CD4-positive, alpha-beta T cell treated with Interferon alpha-2 for 1 hour (primary cell): ENCODE data around the gene LDHAL6A.
"Not testable (repeated sequence)": the region's sequence is repeated elsewhere in the genome, so short reads cannot be mapped to it uniquely, and the experiment has no call there.

Source experiments
- DNase-seq, 2 donors: peaks; one replicate each; pipeline ENCODE4 v3.0.0-alpha.2; 2020 to 2022

LDHAL6A gene

GRCh38 chr11:18455686-18456372 is at the start of gene LDHAL6A:
LDHAL6A (plus strand) TSS chr11:18455856; CDS start chr11:18456681, 825 bp downstream.
- DNase-seq: peak in 1 of 2 donors; percentile 37

GRCh38 chr11:18407400-18407799 is 48.3 kb upstream of the LDHAL6A start:
- not testable (repeated sequence) for DNase-seq

- DNase-seq: no peak
These were observed 46.9 kb upstream of the LDHAL6A start for GRCh38 chr11:18408558-18409291.

GRCh38 chr11:18416459-18416858 is 39.2 kb upstream of the LDHAL6A start:
- no peak for DNase-seq

- DNase-seq: no peak
These were observed 36.6 kb upstream of the LDHAL6A start for GRCh38 chr11:18419040-18419439.

GRCh38 chr11:18420067-18420466 is 35.6 kb upstream of the LDHAL6A start:
- DNase-seq: no peak

GRCh38 chr11:18427240-18427639 is 28.4 kb upstream of the LDHAL6A start:
- DNase-seq: no peak

GRCh38 chr11:18429332-18429731 is 26.3 kb upstream of the LDHAL6A start:
- DNase-seq: no peak

- no peak for DNase-seq
These were observed 17.0 kb upstream of the LDHAL6A start for GRCh38 chr11:18438691-18439090.

- no peak for DNase-seq
These were observed 6.4 kb upstream of the LDHAL6A start for GRCh38 chr11:18449251-18449650.

- DNase-seq: no peak
These were observed 2.7 kb upstream of the LDHAL6A start for GRCh38 chr11:18452927-18453326.

- no peak for DNase-seq
These were observed 1.8 kb downstream of the LDHAL6A start for GRCh38 chr11:18457450-18457849.

GRCh38 chr11:18459634-18460033 is 4.0 kb downstream of the LDHAL6A start:
- no peak for DNase-seq

GRCh38 chr11:18461909-18462308 is 6.3 kb downstream of the LDHAL6A start:
- DNase-seq: no peak

GRCh38 chr11:18463439-18463838 is 7.8 kb downstream of the LDHAL6A start:
- DNase-seq: no peak

GRCh38 chr11:18466402-18466801 is 10.7 kb downstream of the LDHAL6A start:
- no peak for DNase-seq

- DNase-seq: no peak
These were observed 12.4 kb downstream of the LDHAL6A start for GRCh38 chr11:18468059-18468458.

- no peak for DNase-seq
These were observed 13.3 kb downstream of the LDHAL6A start for GRCh38 chr11:18468961-18469360.

- DNase-seq: no peak
These were observed 16.3 kb downstream of the LDHAL6A start for GRCh38 chr11:18471995-18472394.

GRCh38 chr11:18472587-18472986 is 16.9 kb downstream of the LDHAL6A start:
- DNase-seq: no peak

GRCh38 chr11:18479063-18479462 is 23.4 kb downstream of the LDHAL6A start:
- no peak for DNase-seq

- no peak for DNase-seq
These were observed 30.4 kb downstream of the LDHAL6A start for GRCh38 chr11:18485913-18486528.

GRCh38 chr11:18490319-18490718 is 34.7 kb downstream of the LDHAL6A start:
- no peak for DNase-seq
